Measurements from ENCODE around the gene HLA-DQB1.
"Not testable (repeated sequence)": the region's sequence is repeated elsewhere in the genome, so short reads cannot be mapped to it uniquely, and the experiment has no call there.

Gene HLA-DQB1

DNA sequence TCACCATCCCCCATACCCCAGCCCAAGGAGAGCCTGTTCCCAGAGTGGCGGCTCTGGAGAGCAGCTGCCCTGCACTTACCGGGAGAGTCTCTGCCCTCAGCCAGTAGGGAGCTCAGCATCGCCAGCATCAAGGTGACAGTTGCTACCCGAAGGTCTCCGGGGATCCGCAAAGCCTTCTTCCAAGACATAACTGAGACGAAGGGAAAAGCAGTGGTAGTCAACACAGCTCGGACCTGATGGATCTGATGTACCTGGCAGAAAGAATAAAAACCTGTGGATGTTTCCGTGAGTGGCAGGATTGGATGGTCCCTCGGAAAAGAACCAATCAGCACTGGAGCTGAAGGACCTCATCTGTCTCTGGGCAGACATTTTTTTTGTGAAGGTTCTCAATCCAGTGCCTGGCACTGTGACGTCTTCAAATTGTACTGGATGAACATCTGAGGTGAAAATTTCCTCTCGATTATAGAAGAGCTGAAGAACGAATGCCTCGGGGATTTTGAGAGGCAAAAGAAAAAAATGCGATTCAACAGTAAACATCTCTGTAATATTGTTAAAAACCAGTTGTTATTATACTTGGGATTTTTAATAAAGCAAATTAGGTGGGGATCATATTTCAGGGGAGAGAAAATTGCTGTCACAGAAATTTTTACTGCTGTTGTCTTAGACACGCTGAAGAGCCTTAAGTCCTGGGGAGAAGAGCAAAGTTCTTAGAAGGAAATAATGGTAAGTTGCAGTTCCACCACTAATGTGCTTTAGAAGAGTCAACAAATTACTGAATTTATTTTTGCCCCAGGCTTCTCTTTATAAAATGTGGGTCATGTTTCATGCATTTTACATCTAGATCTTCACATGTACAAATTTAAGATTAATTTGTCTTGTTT lies at the start of gene HLA-DQB1:
Gene HLA-DQB1, minus strand, starts transcription at position 238 of the 881 bp plus-strand sequence. Its CDS starts 50 bp downstream, at position 188.
- peak in 1 of 2 donors; percentile 38 for DNase-seq

DNA sequence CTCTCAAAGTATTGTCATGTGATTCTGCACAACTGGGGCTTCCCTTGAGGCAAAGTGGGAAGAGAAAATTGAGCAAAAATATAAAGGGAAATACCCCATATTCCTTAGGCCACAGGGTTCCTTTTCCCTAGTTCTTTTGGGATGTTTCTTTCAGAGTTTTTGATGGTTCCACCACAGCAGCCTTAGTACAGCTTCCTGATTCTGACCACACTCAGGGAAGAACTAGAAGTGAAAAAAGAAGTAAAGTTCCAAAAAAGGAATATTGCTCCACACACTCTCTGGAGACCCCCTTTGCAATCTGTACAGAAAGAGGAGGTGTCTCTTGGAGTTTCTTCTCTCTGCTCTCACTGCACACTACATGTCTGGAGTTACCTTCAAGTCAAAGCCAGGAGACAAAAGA lies 46.8 kb upstream of the HLA-DQB1 start:
- DNase-seq = no peak

DNA sequence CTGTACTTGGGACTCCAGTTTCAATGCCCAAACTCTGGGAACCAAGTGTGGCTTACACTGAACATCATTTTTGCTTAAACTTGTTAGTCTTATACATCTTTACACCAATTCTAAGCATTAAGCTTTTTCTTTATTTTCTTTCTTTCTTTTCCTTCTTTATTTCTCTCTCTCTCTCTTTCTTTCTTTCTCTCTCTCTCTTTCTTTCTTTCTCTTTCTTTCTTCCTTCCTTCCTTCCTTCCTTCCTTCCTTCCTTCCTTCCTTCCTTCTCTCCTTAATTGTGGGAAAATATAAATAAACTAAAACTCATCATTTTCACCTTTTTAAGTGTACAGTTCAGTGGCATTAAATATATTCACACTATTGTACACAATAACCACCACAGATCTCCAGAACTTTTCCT lies 43.2 kb upstream of the HLA-DQB1 start:
- no peak for DNase-seq

DNA sequence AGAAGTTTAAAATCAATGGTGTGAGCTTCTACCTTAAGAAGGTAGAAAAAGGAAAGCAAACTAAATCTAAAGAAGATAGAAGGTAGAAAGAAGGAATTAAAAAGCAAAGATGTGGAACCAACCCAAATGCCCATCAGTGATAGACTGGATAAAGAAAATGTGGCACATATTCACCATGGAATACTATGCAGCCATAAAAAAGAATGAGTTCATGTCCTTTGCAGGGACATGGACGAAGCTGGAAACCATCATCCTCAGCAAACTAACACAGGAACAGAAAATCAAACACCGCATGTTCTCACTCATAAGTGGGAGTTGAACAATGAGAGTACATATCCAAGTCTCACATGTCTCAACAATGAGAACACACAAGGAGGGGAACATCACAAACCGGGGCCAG lies 38.7 kb upstream of the HLA-DQB1 start:
- DNase-seq = not testable (repeated sequence)

GRCh38 chr6:32703347-32703746 lies 36.9 kb upstream of the HLA-DQB1 start:
- DNase-seq = no peak

- DNase-seq = peak in 1 of 2 donors; percentile 26
Observed at GRCh38 chr6:32700391-32701040, 34.1 kb upstream of the HLA-DQB1 start.

GRCh38 chr6:32697031-32697430 lies 30.6 kb upstream of the HLA-DQB1 start:
- no peak for DNase-seq

GRCh38 chr6:32692019-32692418 lies 25.6 kb upstream of the HLA-DQB1 start:
- peak; percentile 43 to 57 for DNase-seq

DNA sequence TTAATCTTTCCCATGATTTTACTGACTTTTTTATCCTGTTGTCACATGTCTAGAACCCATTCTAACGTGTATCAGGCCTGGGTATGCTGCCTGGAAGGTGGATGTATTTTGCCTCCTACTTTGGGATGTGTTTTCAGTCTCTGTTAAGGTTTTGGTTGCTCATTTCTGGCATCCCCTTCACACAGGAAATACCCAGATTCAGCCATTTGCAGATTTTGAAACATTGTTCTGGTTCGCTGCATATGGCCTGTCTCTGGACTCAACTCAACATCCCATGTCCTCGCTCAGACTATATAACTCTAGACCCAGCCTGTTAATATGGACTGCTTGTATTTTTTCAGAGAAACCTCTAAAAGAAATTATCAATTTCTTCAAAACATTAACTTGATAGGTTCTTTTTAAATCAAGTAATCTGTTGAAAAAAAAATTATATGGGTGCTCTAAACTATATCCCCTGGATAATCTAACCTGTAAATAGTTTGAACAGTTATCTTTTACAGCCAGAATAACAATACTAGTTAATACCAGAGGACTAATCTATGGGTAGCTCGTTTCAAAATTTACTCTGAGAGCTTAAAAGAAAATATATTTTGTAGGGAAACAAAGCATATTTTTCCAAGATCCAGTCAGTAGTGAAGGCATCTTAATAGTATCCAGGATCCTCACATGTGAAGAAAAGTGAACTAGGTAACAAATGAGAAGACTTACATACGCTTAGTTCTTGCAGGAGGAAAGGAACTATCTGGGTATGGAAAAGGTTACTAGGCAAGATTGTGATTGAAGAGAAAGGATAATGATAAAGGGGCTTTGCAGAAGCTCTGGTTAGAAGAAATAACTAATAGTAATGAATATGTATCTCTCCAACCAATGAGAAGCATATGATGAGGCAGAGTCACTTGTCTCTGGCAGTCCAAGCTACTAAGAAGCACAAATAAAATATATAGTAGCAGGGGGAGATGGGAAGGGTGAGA lies 23.4 kb upstream of the HLA-DQB1 start:
- no peak for DNase-seq

DNA sequence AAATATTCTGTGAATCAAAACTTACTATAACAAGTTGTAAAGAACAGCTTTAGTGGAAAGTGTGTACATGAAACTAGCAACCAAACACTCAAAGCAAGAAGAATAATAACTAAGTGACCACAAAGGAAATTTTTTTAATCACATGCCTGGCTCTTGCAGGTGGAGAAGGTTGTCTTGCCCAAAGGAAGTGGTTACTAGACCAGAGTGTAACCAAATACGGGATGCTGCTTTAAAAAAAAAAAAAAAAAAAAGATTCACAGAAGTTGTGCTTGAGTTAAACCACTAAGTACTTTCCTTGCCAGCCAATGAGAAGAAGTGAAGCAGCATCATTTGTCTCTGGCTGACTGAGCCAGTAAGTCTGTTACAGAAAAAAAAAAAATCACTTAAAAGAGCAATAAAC lies 19.1 kb upstream of the HLA-DQB1 start:
- peak in 1 of 2 donors; percentile 20 for DNase-seq

DNA sequence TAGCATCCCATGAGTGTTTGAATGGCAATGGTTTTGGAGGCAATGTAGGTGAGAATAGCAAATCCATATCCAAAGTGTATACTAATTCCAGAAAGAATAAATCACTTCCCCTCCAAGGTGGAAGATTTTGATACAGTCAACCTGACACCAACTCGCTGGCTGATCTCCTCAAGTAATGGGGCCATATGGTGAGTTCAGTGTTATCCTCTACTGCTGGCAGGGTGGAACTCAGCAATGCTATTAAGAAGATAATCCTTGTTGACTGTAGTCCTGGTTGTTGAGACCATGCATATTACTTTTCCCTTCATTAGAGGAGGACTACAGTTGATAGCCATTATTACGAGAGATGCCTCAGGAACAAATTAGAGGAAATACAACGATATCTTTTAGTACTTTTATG lies 17.8 kb upstream of the HLA-DQB1 start:
- DNase-seq = no peak

DNA sequence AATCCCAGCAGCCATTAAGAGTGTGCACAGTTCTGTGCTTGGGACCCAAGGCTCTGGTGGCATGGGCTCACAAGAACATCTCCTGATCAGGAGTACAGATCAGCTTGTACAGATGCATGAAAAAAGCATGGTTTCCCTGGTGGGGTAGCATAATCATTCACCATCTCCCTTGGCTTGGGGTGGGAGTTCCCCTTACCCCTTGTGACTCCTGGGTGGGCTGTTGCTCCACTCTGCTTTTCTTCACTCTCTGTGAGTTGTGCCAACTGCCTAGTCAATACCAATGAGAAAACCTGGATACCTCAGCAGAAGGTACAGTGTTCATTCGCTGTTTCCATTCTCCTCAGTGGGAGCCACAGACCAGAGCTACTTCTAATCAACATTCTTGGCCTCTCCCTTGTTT lies 13.6 kb upstream of the HLA-DQB1 start:
- no peak for DNase-seq

- DNase-seq = no peak
Observed at GRCh38 chr6:32679492-32679891, 13.0 kb upstream of the HLA-DQB1 start.

- DNase-seq = not testable (repeated sequence)
Observed at GRCh38 chr6:32674123-32674522, 7.7 kb upstream of the HLA-DQB1 start.

- DNase-seq = not testable (repeated sequence)
Observed at GRCh38 chr6:32671908-32672307, 5.5 kb upstream of the HLA-DQB1 start.

DNA sequence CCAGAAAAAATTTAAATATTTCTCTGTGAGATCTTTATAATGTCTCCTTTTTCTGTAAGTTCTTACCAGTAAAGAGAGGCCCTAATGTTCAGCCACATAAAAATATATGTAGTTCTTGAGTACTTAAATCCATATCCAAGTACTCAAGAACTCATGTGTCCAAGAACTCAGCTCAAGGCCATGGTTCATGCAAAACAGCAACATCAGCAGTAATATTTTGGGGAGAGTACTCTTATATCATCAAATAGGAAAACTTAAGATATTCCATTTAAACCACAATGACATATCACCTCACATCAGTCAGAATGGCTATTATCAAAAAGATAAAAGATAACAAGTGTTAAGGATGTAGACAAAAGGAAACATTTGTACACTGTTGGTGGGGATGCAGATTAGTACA lies 3.4 kb upstream of the HLA-DQB1 start:
- DNase-seq = no peak

DNA sequence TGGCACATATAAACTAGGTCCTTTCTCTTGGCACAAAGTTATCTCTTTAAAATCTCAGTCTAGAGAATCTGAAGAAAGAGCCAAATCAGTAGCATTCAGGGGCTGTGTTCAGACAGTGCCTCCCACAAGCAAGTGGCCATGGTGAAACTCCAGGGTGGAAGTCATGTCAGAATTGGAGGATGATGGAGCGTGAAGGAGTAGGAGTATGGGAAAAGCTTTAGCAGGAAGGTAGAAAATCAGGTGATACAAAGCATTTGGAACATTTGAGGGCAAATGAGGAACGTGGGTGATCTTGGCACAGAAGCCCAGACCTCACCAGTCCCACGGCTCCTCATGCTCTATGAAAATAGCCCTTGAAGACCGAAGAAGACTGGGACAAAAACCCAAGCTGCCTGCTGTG lies 2.8 kb upstream of the HLA-DQB1 start:
- DNase-seq = no peak

GRCh38 chr6:32668226-32668747 lies 1.8 kb upstream of the HLA-DQB1 start:
- peak; percentile 22 to 37 for DNase-seq

DNA sequence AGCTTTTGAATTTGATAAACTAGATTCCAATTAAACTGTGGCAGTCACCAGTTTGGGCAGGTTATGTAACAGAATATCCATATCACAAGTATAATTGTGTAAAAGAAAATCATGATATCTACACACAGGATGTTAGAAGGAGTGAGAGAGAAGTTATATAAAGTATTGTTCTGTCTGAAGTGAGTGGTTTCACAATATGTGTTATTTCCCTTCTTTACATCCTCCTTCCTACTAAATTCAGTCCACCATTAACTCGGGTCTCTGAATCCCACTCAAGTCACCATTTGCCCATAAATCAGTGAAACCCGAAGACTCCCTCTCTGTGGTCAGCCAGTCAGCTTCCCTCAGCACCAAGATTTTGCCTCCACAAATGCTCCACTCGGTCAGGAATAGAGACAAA lies 796 bp downstream of the HLA-DQB1 start:
- DNase-seq = no peak

DNA sequence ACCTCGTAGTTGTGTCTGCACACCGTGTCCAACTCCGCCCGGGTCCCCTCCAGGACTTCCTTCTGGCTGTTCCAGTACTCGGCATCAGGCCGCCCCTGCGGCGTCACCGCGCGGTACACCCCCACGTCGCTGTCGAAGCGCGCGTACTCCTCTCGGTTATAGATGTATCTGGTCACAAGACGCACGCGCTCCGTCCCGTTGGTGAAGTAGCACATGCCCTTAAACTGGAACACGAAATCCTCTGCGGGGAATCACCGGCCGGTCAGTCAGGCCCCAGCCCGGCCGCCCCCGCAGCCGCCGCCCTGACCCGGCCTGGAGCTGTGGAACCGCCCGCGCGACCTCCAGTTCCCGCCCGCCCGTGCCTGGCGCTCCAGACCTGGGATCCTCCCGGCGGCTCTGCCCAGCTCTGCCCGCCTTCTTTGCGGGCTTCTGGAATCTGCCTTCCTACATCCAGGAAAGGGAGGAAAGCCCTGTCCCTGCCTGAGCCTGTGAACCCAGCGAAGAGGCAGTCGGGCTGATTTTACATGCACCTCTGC lies 1.6 kb downstream of the HLA-DQB1 start:
- peak in 1 of 2 donors; percentile 56 for DNase-seq

GRCh38 chr6:32664354-32664753 lies 2.1 kb downstream of the HLA-DQB1 start:
- DNase-seq = no peak

DNA sequence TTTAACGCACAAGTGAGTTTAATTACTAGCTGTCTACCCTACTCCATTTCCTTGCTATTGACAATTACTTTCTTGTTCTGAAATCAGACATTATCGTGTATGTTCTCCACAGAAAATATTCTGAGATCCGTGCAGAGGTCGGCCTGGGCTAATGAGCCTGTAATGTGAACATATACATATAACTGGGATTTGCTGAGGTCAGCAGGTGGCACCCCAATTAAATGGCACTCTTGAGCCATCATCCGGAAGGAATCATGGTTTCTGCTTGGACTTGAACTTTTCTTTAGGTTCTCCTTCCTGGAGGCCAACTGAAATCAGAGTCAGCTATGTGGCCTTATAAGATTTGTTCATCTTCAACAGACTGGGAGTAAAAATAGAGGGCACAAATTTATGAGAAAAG lies 3.6 kb downstream of the HLA-DQB1 start:
- DNase-seq = no peak

Data from stimulated activated CD4-positive, alpha-beta T cell treated with anti-CD3 and anti-CD28 coated beads, Interleukin-2, amount 100 ng/mL, for 24 hours (primary cell).